C1 segment of cervical spinal cord (tissue), 14 donors: Measurements from ENCODE around the gene EHHADH.
A peak's percentile ranks its signal among the peaks of the same experiment; 100 is the strongest.

Experiments
- DNase-seq, 14 donors: peaks; one replicate each; lab custom pipeline; 2025; lab: John Stamatoyannopoulos, UW

The EHHADH gene

GRCh38 chr3:185149591-185149990 is 104.3 kb downstream of the EHHADH start:
- DNase-seq, result peak in 1 of 14 donors; percentile 26

- DNase-seq, result no peak
Observed at GRCh38 chr3:185145511-185145910, 108.3 kb downstream of the EHHADH start.

GRCh38 chr3:185144784-185145183 is 109.1 kb downstream of the EHHADH start:
- DNase-seq, result no peak
